Effector CD8-positive, alpha-beta T cell (primary cell): ENCODE measurements around the gene APOO.
"Not testable (repeated sequence)": the region's sequence is repeated elsewhere in the genome, so short reads cannot be mapped to it uniquely, and the experiment has no call there.

Experiments
- DNase-seq: peaks from one replicate; lab custom pipeline; 2025; lab: John Stamatoyannopoulos, UW

APOO gene

DNA sequence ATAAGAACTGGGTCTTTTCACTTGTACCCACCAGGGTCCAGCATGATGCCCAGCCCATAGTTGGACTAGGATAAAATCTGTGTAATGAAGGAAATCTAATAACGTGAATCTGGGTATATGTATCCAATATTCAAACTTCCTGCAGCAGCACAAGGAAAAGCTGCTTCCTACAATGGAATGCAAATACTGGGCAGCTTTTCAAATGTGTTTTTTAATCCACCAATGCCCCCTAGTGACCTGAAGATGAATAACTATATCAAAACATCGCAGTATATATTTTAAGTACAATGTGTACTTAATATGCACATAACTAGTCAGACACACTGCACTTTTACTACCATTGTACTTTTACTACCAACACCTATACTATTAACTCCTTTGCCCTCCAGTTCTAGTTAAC, 5.3 kb downstream of the APOO start:
- no peak for DNase-seq

DNA sequence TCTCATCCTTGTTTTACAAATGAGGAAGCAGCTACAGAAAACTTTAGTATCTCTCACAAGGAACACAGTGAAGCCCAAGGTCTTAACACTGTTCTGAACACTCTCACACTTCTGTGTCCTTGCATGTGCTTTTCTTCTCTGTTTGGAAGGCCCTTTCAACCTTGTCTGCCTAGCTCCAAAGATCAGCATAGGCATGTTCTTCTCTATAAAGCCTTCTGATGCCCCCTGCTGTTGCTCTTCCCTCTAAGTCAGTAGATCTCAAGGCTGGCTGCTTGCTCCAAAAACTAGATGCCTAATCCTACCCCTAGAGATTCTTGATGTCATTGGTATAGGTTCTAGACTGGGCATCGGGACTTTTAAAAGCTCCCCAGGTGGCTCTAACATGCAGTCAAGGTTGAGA, 5.9 kb downstream of the APOO start:
- DNase-seq, result no peak

DNA sequence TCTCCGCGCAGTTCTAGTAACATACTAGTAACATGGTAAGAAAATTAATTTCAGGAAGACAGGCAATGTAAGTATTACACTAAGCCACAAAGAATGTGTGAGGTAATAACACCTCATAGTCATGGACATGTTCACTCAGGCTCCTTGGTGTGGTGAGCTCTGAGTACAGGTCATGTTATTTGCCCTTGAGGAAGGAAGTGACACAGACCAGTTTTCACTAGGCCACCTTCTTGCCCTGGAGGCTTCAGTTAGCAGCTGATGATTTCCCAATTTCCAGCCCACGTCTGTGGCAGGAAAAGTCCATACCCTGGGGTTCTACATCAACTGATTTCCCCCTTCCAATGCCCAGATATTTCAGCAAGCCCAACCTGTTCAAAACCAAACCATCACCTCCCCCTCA, 6.7 kb downstream of the APOO start:
- no peak for DNase-seq

DNA sequence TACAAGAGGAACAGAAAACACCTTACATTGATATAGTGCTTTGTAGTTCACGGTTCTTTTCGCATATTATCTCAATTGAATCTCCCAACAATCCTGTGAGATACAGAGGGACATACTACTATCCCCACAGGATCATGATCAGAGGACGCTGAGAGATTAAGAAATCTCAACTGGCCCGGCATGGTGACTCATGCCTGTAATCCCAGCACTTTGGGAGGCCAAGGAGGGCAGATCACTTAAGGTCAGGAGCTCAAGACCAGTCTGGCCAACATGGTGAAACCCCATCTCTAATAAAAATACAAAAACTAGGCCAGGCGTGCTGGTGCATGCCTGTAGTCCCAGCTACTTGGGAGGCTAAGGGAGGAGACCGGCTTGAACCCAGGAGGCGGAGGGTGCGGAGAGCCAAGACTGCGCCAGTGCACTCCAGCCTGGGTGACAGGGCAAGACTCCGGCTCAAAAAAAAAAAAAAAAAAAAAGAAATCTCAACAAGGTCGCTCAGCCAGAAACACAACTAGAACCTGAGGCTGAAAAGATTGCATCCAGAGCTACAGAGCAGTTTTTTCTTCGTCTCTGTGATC, 7.4 kb downstream of the APOO start:
- no peak for DNase-seq

DNA sequence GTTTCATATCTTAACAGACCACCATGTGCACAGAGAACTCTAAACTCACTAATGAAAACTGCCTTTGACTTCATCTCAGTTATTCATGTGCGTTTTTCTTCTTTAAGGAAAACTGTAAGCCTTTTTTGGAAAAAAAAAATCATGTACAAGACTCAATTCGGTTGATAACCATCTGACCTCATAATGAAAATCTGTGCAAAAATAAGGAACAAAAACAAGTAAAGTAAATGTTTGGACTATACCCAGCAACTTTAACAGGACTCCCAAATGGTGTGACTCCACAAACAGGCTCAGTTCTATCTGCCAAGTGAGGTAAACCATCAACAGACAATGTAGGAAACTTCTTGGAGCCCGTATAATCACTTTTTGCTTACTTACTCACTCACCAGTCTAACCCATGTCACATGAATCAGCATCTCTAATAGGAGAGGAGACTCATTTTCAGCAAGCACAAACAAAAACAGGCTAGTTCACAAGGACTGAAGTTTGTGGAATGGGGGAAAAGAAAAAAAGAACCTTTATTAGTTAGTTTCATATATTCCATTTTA, 9.3 kb downstream of the APOO start:
- DNase-seq, result no peak

DNA sequence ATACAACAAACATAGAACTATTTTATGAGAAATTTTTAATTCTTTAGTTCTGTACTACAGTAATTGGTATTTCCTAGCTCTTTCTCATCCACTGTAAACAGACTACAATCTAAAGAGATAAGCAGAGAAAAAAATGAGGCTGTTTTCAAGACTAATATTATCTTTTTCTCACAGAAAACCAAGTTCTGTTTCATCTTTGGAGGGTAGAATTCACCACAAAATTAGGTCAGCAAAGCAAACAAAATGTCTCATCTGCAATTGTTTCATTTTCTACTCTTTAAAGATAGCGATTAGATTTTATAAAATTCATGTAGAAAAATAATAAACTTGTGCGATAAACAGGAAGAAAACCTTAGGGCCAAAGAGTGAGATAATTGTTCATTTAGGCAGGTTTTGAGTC, 10.8 kb downstream of the APOO start:
- DNase-seq, result no peak

DNA sequence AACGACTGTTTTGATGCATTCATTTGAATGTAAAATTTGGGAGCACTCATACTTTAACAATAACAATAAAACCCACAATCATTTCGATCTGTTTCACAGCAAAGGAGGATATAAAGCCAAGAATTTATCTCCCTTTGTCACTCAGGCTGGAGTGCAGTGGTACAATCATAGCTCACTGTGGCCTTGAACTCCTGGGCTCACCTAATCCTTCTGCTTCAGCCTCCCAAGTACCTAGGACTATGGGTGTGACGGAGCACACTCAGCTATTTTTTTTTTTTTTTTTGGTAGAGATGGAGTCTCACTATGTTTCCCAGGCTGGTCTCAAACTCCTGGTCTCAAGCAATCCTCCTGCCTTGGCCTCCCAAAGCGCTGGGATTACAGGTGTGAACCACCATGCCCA, 11.2 kb downstream of the APOO start:
- not testable (repeated sequence) for DNase-seq

DNA sequence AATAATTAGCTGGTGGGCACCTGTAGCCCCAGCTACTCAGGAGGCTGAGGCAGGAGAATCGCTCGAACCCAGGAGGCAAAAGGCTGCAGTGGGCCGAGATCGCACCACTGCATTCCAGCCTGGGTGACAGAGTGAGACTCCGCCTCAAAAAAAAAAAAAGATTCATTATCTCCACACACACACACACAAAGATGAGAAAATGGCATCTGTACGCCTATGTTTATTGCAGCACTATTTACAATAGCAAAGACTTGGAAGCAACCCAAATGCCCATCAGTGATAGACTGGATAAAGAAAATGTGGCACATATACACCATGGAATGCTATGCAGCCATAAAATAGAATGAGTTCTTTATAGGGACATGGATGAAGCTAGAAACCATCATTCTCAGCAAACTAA, 12.7 kb downstream of the APOO start:
- not testable (repeated sequence) for DNase-seq

DNA sequence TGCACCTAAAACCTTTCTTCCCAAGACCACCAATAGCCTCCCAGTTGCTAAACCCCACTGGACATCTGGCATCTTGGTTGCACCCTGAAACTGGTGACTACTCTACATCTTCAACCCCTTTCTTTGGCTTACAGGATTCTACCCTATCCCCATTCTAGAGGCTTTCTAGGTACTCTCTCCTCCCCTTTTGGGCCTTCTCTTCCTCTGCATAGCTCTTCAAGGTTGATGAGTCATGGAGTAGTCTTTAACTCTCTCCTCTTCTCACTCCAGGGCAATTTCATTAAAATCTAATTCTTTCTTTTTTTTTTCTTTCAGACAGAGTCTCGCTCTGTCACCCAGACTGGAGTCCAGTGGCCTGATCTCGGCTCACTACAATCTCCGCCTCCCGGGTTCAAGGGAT, 16.8 kb downstream of the APOO start:
- no peak for DNase-seq

DNA sequence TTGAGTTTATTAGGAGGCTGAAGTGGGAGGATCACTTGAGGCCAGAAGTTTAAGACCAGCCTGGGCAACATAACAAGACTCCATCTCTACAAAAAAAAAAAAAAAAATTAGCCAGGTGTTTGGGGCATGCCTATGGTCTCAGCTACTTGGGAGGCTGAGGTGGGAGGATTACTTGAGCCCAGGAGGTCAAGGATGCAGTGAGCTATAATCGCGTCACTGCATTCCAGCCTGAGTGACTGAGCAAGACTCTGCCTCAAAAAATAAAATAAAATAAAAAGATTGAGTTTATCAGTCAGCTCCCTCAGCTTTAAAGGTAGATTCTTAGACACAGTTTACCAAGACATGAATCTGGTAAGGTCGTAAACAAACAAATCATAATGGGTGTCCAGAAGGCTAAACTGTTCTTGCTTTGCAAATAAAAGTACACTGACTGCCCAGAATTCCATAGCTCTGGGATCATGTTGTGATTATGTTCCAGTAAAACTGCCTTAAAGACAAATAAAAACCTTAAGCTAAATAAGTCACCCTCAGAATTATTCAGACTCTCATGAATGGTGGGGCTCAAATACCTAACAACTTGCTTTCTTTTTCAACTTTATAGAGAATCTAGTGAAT, 18.7 kb downstream of the APOO start:
- no peak for DNase-seq

DNA sequence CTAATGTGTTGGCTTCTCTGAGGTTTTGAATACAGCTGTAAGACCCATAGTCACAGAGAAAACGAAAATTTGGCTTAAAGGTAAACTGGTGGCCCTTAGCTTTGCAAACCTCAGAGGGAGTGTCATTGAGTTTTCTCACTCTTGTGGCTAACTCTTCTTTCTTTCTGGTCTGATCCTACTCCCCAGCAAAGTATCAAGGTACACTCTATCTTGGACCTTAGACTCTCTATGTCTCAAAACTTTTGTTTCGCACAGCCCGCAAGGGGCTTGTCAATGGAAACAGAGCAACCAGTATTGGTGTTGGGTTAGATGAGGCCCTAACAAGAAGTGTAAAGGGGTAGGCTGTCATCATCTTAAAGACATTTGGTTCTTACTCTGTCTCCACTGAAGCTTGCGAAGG, 19.8 kb downstream of the APOO start:
- DNase-seq, result no peak

DNA sequence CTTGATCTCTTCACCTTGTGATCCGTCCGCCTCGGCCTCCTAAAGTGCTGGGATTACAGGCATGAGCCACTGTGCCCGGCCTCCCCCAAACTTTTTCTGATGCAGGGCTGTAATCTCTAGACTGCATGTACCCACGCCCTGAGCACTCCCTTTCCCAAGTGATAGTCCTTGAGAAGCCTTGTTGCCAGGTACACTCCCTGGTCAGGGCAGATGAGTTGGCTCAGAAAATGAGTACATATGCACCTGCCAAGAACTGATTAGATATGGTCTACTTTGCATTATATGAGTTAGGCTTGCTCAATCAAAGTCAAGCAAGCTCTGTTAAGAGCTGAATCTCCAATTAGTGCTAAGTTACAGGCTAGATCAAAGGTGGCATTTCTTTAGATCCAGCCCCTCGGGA, 20.3 kb downstream of the APOO start:
- no peak for DNase-seq

DNA sequence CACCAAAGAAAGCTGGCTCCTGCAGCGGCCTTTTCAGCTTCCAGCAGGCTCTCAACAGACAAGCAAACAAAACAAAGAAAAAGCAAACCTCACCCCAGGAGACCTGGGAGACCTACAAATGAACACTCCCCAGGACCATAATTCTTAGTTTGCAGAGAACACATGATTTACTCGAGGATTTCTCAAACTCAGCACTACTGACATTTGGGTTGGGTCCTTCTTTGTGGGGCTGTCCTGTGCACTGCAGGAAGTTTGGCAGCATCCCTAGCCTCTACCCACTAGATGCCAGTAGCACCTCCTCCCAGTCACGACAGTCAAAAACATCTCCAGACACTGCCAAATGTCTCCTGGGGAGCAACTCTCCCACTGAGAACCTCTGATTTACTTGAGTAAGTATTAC, 21.9 kb downstream of the APOO start:
- DNase-seq, result no peak

DNA sequence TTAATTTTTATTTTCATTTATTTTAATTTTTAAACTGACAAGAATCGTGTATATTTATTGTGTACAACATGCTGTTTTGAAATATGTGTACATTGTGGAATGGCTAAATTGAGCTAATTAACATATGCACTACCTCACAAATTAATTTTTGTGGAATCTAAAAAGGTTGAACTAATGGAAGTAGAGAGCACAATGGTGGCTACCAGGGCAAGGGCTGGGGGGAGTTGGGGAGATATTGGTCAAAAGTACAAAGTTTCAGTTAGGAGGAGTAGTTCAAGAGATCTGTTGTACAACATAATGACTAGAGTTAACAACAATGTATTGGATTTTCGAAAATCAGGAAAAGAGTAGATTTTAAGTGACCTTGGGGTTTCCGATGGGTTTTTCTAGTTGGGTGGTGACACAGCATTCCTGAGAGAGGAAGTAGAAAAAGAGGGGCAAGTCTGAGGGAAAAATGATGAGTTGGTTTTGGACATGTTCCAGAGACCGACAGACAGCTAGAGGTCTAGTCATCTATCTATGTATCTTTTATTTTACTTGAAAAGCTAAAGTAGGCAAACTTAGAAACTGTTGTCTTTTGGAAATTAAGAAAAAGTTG, 23.2 kb downstream of the APOO start:
- DNase-seq, result no peak

DNA sequence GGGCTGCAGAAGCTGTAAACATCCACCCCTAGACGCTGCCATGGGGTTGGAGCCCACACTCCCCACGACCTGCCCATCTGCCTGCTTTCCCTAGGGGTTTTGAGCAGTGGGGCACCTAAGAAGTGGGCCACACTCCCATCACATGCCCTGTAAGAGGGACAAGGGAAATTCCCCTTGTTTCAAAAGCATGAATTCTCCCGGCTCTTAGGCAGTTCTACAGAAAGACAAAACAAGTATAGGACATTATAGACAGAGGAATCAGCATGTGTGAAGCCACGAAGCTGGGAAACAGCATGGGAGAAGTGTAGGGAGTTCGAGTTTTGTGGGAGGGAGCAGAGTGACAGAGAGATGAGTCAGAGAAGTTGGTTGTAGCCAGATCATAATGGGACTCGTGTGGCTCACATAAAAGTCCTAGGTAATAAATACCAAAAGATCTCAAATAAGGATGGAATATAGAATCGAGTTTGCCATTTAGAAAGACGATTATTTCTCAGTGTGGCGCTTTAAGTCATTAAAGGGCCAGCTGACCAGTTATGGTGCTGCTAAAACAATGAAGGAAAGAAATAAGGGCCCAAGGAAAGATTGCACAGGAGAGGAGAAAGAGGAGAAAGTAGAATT, 23.9 kb downstream of the APOO start:
- no peak for DNase-seq

DNA sequence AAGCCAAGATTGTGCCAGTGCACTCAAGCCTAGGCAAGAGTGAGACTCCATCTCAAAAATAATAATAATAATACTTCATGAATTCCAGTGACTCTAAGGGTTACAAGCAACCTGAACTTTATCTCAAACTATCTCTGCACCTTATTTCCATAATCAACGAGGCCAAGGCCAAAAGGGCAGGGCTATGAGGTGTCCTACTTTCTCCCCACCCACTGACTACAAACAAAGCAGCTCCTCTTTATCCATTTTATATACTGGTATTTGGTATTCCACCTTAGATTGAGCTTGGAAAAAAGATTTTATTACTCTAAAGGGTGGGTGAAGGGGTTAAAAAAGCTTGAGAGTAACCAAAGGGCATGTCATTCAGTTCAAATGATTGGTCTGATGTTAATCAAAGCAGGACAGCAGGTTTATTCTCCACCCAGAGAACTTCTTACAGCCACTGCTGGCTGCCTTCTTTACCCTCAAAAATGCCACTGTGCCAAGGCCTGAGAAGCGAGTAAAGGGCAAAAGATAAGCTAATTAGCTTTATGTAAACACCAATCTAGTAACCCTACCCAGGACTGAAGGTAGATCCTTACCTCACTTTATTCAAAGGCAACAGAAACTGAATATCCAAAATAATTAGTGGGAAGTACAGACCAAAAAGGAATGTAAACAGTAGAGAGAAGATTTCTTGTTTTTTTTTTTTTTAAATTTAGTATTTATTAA, 28.2 kb downstream of the APOO start:
- DNase-seq, result no peak

DNA sequence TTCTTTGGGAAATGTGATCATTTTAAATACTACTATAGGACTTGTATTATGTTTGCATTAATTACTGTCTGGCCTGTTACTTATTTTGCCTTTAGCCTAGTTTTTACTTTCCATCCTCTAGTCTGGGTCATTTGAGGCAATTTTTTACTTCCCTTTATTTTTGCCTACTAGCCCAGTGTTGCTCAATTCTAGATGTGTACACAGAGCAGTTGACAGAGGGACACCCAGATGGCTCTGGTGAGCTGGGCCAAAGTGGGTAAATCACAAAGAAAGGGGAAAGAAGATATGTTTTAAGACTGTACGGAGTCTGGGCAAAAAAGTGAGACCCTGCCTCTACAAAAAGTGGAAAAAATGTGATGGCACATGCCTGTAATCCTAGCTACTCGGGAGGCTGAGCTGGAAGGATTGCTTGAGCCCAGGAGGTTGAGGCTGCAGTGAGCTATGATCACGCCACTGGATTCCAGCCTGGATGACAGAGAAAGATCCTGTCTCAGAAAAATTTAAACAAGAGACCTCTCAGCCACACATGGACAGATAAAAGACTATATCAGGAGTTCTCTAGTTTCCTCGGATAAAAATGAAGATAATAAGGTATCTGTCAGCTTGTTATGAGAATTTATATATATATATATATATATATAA, 35.7 kb downstream of the APOO start:
- no peak for DNase-seq

DNA sequence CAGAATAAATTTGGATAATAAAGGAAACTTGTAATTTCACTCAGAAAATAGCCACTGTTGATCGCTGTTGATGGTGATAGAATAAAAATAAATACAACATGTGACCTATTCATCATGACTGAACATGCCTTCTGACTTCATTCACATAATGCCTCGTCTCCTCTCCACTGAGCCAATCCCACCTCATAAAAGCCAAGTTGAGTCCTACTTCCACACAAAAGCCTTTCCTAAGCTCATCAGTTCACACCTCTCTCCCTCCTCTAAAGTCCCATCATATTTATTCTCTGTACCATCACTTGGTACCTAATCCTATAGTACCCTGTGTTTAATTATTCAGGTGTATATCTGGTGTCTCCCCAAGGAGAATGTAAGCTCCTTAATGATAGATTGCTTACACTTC, 37.7 kb downstream of the APOO start:
- no peak for DNase-seq

DNA sequence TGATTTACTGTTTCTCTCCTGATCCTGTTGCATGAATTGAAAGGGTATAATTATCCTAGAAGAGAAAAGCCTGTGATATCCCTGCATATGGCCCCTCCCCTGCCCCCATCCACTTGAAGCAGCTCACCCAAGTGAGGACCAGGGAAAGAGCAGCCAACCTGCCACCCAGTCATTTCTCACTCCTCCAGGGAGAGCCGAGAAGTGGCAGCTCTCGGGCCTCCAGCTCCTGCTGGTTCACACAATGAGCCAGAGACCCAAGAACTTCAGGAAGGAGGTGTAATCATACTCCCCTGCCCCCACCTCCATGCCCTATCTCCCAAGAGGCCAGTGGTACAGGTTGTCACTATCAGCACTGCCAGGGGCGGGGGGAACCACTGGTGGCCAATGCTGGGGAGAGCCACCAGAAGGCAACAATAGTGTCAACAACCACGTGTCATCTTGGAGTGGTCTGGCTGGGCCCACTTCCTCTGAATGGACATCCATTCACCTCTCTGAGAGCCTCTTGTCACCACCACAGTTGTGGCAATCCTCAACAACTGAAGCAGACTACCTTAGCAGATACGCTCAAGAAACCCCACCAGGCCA, 42.9 kb downstream of the APOO start:
- no peak for DNase-seq

DNA sequence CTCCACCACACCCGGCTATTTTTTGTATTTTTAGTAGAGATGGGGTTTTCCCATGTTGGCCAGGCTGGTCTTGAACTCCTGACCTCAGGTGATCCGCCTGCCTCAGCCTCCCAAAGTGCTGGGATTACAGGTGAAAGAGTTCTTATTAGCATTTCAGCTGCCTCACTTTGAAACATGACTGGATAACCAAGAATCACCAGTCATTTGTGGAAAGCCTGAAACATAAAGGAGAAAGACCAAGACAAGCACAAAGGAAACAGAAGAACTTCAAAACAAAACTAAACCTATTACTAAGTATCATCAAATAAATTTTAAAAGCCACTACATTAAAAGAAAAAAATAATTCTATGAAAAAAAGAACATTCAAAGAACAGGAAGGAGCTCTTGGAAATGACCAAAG, 45.8 kb downstream of the APOO start:
- DNase-seq, result not testable (repeated sequence)

DNA sequence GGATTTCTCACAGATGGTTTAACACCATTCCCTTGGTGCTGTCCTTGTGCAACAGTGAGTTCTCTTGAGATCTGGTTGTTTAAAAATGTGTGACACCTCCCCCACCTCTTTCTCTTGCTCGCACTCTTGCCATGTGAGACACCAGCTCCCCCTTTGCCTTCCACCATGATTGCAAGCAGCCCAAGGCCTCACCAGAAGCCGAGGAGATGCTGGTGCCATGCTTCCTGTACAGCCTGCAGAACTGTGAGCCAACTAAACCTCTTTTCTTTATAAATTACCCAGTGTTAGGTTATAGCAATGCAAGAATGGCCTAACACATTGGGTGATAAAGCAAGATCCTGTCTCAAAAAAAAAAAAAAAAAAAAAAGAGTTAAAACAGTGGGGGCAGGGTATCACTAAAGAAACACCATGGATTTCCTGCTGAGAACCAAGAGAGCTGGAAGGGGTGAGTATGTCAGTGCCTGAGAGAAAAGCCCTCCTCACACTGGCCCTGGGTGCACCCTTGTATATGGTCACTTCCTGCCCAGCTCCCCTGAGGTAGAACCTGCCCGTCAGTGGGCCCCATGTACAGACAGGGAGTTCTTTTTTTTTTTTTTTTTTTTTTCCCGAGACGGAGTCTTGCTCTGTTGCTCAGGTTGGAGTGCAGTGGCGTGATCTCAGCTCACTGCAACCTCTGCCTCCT, 46.4 kb downstream of the APOO start:
- DNase-seq, result no peak
